D721Med (cell line): ENCODE data around the gene PAX5.

Experiments used
- DNase-seq: peaks from one replicate; pipeline ENCODE4 v3.0.0; 2011; ENCODE audit warnings: low spot score; ENCODE audit not compliant: insufficient read length
- FAIRE-seq: peaks from 2 replicates; lab custom pipeline; 2011; peaks lifted over from hg19 to GRCh38; lab: Jason Lieb, UNC
- CTCF ChIP-seq: IDR thresholded peaks from 2 replicates; pipeline ENCODE4 v1.5.1; 2012; ENCODE audit warnings: mild to moderate bottlenecking, control low read depth; ENCODE audit not compliant: insufficient read depth; ENCODE audit errors: missing control alignments

Gene PAX5

GRCh38 chr9:36902080-36902716, 131.9 kb downstream of the PAX5 start:
- DNase-seq: no peak
- TF ChIP-seq CTCF: no peak
- no peak for FAIRE-seq

- DNase-seq: no peak
- FAIRE-seq: no peak
- TF ChIP-seq CTCF: no peak
These were observed 132.5 kb downstream of the PAX5 start for GRCh38 chr9:36901528-36901927.

- no peak for TF ChIP-seq CTCF
- FAIRE-seq: no peak
These were observed 133.2 kb downstream of the PAX5 start for GRCh38 chr9:36900856-36901220.

GRCh38 chr9:36900136-36900855, 133.8 kb downstream of the PAX5 start:
- TF ChIP-seq CTCF: no peak
- DNase-seq (no peak), FAIRE-seq (no peak)

More at GRCh38 chr9:36900856-36901220, 133.2 kb downstream of the PAX5 start:
- DNase-seq: no peak

- no peak for DNase-seq
- FAIRE-seq: no peak
- no peak for TF ChIP-seq CTCF
These were observed 134.7 kb downstream of the PAX5 start for GRCh38 chr9:36899406-36899805.

GRCh38 chr9:36898431-36899020, 135.5 kb downstream of the PAX5 start:
- no peak for TF ChIP-seq CTCF
- no peak for FAIRE-seq
- no peak for DNase-seq

GRCh38 chr9:36897478-36897877, 136.6 kb downstream of the PAX5 start:
- DNase-seq (no peak), FAIRE-seq (no peak)
- no peak for TF ChIP-seq CTCF
